Coronary artery (tissue), 2 donors: ENCODE measurements around the gene STAP2.

ENCODE experiments used
- DNase-seq: peaks from one replicate; pipeline ENCODE4 v3.0.0-alpha.2; 2017; ENCODE audit warnings: low spot score
- H3K27ac ChIP-seq, 2 donors: fragments of 200-600 bp; sonication (generic); one replicate each; pipeline ENCODE4 v1.5.1; 2016 to 2019
- H3K4me3 ChIP-seq: fragments of 200-600 bp; sonication (generic); 2 replicates; pipeline ENCODE4 v1.5.1; 2016; ENCODE audit warnings: mild to moderate bottlenecking, moderate library complexity
- CTCF ChIP-seq: fragments of 200-600 bp; sonication (generic); IDR thresholded peaks from one replicate; pipeline ENCODE4 v1.5.1; 2019; ENCODE audit warnings: antibody characterized with exemption

The STAP2 gene

GRCh38 chr19:4302243-4302640, 36.4 kb downstream of the STAP2 start, which contains the start of gene TMIGD2:
TMIGD2 (minus strand) TSS chr19:4302389; CDS start chr19:4302385, 4 bp downstream.
- H3K27ac ChIP-seq: no peak within 1 kb of the TSS
- no peak within 1 kb of the TSS for H3K4me3 ChIP-seq
- DNase-seq: no peak
- TF ChIP-seq CTCF: no peak

- no peak for TF ChIP-seq CTCF
- H3K4me3 ChIP-seq: no peak overlapping the region
- H3K27ac ChIP-seq: no peak overlapping the region
- DNase-seq: no peak
Measured at GRCh38 chr19:4301590-4302242, 36.9 kb downstream of the STAP2 start.

- no peak overlapping the region for H3K4me3 ChIP-seq
- no peak for TF ChIP-seq CTCF
- no peak for DNase-seq
- H3K27ac ChIP-seq: no peak overlapping the region
Measured at GRCh38 chr19:4300589-4300988, 38.0 kb downstream of the STAP2 start.

- no peak for DNase-seq
- Histone ChIP-seq H3K27ac (no peak overlapping the region), H3K4me3 (no peak overlapping the region)
- no peak for TF ChIP-seq CTCF
Measured at GRCh38 chr19:4298810-4299550, 39.6 kb downstream of the STAP2 start.

- DNase-seq: no peak
- no peak for TF ChIP-seq CTCF
- no peak overlapping the region for H3K27ac ChIP-seq
- no peak overlapping the region for H3K4me3 ChIP-seq
Measured at GRCh38 chr19:4297901-4298809, 40.5 kb downstream of the STAP2 start.

GRCh38 chr19:4295972-4296771, 42.5 kb downstream of the STAP2 start:
- no peak overlapping the region for H3K27ac ChIP-seq
- TF ChIP-seq CTCF: no peak
- no peak for DNase-seq
- H3K4me3 ChIP-seq: no peak overlapping the region
